DOHH2 (cell line): ENCODE results near the gene JAG2.

Source experiments
- H3F3A ChIP-seq: fragments of 200-600 bp; sonication (generic), shearing (Covaris generic); 2 replicates; pipeline ENCODE4 v1.6.0; 2016; ENCODE audit warnings: antibody characterized with exemption, mild to moderate bottlenecking; ENCODE audit not compliant: control insufficient read depth, insufficient read depth
- H3K27ac ChIP-seq: fragments of 200-600 bp; sonication (generic); 2 replicates; pipeline ENCODE4 v1.5.1; 2014; ENCODE audit warnings: low read depth, mild to moderate bottlenecking, low read length, moderate library complexity
- H3K27me3 ChIP-seq: fragments of 200-600 bp; sonication (generic); 2 replicates; pipeline ENCODE4 v1.6.1; 2014; ENCODE audit warnings: mild to moderate bottlenecking, low read length, mixed read lengths; ENCODE audit not compliant: control insufficient read depth
- H3K36me3 ChIP-seq: fragments of 200-600 bp; sonication (generic); 2 replicates; pipeline ENCODE4 v1.6.1; 2014; ENCODE audit warnings: mild to moderate bottlenecking, low read length, moderate library complexity, mixed read lengths; ENCODE audit not compliant: control insufficient read depth
- H3K4me1 ChIP-seq: fragments of 200-600 bp; sonication (generic); 2 replicates; pipeline ENCODE4 v1.6.1; 2014; ENCODE audit warnings: mild to moderate bottlenecking, low read length, mixed read lengths; ENCODE audit not compliant: control insufficient read depth
- H3K4me2 ChIP-seq: fragments of 200-600 bp; sonication (generic); 2 replicates; pipeline ENCODE4 v1.6.0; 2014; ENCODE audit warnings: mild to moderate bottlenecking, low read length, moderate library complexity
- H3K4me3 ChIP-seq: fragments of 200-600 bp; sonication (generic); 2 replicates; pipeline ENCODE4 v1.5.1; 2014; ENCODE audit warnings: mild to moderate bottlenecking, low read length, mixed read lengths
- H3K79me2 ChIP-seq: fragments of 200-600 bp; sonication (generic); 2 replicates; pipeline ENCODE4 v1.6.1; 2014; ENCODE audit warnings: mild to moderate bottlenecking, low read length, mixed read lengths; ENCODE audit not compliant: control insufficient read depth
- H3K9me2 ChIP-seq: fragments of 200-600 bp; sonication (generic); replicated peaks from 2 replicates; pipeline ENCODE4 v1.6.1; 2014; ENCODE audit warnings: mild to moderate bottlenecking, low read length, mixed read lengths; ENCODE audit not compliant: control insufficient read depth
- H3K9me3 ChIP-seq: fragments of 200-600 bp; sonication (generic); 2 replicates; pipeline ENCODE4 v1.6.1; 2014; ENCODE audit warnings: antibody characterized with exemption, low read length, mixed read lengths; ENCODE audit not compliant: control insufficient read depth, insufficient read depth
- H4K20me1 ChIP-seq: fragments of 200-600 bp; sonication (generic); 2 replicates; pipeline ENCODE4 v1.6.0; 2014; ENCODE audit warnings: low read depth, mild to moderate bottlenecking, antibody characterized with exemption, low read length, moderate library complexity; ENCODE audit not compliant: control insufficient read depth, insufficient read depth
- EZH2phosphoT487 ChIP-seq: fragments of 200-600 bp; sonication (generic); IDR thresholded peaks from 2 replicates; pipeline ENCODE4 v1.6.1; 2017; ENCODE audit warnings: borderline replicate concordance, mild to moderate bottlenecking, antibody characterized with exemption, low read length, moderate library complexity, mixed read lengths
- TF ChIP-seq, protein P1 (sequence below): fragments of 200-600 bp; sonication (generic); IDR thresholded peaks from one replicate; pipeline ENCODE4 v1.5.1; 2014; ENCODE audit warnings: antibody characterized with exemption, mild to moderate bottlenecking, low read depth, low read length; ENCODE audit not compliant: poor library complexity, severe bottlenecking

The JAG2 gene

DNA sequence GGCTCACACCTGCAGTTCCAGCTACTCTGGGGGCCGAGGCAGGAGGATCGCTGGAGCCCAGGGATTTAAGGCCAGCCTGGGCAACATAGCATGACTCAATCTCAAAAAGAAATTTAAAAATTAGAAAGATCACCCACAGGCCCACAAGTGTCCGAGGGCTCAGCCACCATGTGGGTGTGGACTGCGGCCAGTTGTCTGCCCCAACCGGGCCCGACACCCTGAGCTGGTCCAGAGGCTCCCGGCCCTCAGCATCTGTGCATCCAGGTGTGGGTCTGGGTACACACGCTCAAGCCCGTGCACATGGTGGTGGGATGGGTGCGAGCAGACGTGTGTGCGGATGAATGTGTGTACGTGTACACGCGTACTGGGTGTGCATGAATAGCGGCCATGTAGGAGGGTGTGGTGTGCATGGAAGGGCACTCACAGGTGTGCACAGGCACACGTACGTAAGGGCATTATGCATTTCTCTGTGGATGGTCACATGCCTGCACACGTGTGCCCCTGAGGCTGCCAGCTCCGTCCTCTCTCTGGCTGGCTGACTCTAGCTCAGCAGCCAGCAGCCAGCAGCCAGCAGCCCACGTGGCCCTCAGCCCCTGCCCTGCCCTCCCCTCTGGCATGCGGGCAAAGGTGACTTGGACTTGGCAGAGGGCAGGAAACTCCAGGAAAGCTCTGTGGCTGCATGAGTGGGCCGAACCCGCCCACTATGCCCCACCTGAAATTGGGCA is 35.8 kb upstream of the JAG2 start:
- Histone ChIP-seq H3K79me2 (no peaks in the 10 kb centered on the region), H4K20me1 (no peaks in the 10 kb centered on the region; the same call in none of the 2 replicates), H3F3A (no peaks in the 10 kb centered on the region), H3K9me3 (no peaks in the 10 kb centered on the region), H3K27ac (no peak overlapping the region), H3K36me3 (no peaks in the 10 kb centered on the region), H3K4me3 (no peak overlapping the region), H3K9me2 (no peaks in the 10 kb centered on the region), H3K4me2 (no peak overlapping the region), H3K27me3 (peaks cover 21% of the 10 kb centered on the region), H3K4me1 (no peaks in the 10 kb centered on the region)
- no peak for TF ChIP-seq EZH2phosphoT487

DNA sequence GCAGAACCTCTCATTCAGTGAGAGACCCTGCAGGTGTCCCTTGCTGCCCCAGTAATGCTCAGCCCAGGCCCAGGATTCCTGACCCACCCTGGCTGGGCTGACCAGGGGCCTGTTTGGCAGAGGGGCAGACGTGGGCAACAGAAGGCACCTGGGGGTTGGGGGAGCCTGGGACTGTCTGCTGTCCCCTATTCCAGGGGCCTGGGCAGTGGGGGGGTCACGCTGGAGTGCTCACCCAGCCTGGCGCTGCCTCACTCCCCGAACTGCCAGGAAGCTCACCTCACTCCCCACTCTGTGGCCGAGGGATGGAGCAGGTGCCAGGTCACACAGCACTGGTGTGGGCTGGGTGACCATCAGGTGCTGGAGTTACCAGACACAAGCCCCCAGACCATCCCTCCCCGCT is 35.1 kb upstream of the JAG2 start:
- no peak for TF ChIP-seq EZH2phosphoT487
- TF ChIP-seq, protein P1, sequence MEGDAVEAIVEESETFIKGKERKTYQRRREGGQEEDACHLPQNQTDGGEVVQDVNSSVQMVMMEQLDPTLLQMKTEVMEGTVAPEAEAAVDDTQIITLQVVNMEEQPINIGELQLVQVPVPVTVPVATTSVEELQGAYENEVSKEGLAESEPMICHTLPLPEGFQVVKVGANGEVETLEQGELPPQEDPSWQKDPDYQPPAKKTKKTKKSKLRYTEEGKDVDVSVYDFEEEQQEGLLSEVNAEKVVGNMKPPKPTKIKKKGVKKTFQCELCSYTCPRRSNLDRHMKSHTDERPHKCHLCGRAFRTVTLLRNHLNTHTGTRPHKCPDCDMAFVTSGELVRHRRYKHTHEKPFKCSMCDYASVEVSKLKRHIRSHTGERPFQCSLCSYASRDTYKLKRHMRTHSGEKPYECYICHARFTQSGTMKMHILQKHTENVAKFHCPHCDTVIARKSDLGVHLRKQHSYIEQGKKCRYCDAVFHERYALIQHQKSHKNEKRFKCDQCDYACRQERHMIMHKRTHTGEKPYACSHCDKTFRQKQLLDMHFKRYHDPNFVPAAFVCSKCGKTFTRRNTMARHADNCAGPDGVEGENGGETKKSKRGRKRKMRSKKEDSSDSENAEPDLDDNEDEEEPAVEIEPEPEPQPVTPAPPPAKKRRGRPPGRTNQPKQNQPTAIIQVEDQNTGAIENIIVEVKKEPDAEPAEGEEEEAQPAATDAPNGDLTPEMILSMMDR = no peak
- no peaks in the 10 kb centered on the region for H3F3A ChIP-seq
- no peaks in the 10 kb centered on the region for H3K9me2 ChIP-seq
- no peak overlapping the region for H3K4me3 ChIP-seq
- H3K79me2 ChIP-seq = no peaks in the 10 kb centered on the region
- H3K4me1 ChIP-seq = no peaks in the 10 kb centered on the region
- H3K36me3 ChIP-seq = no peaks in the 10 kb centered on the region
- no peak overlapping the region for H3K4me2 ChIP-seq
- no peaks in the 10 kb centered on the region; the same call in none of the 2 replicates for H4K20me1 ChIP-seq
- H3K27me3 ChIP-seq = peaks cover 26% of the 10 kb centered on the region
- no peaks in the 10 kb centered on the region for H3K9me3 ChIP-seq
- no peak overlapping the region for H3K27ac ChIP-seq

DNA sequence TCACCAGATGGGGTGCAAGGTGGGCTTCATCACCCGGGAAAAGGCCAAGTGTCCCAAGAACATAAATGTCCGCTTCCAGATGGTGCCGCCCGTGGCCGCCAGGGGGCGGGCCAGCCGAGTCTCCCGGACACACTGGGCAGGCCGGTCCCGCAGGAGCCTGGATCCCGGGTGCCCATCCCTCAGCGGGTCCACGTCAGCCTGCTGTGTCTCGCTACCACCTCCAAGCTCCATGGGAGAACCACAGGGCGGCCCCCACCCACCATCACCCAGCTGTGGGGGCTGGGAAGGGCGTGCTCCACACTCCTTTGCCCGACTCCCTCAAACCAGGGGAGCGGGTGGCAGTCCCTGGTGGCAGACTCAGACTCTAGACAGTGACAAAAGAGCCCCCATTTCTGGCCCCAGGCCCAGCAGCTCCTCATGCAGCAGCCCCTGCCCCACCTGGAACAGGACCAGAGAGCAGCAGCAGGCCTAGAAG is 34.5 kb upstream of the JAG2 start:
- TF ChIP-seq, protein P1 = peak; percentile 96
- TF ChIP-seq EZH2phosphoT487 = no peak
- no peak overlapping the region for H3K27ac ChIP-seq
- no peaks in the 10 kb centered on the region for H3F3A ChIP-seq
- peaks cover 32% of the 10 kb centered on the region for H3K27me3 ChIP-seq
- H3K4me1 ChIP-seq = no peaks in the 10 kb centered on the region
- no peak overlapping the region for H3K4me3 ChIP-seq
- H3K4me2 ChIP-seq = no peak overlapping the region
- no peaks in the 10 kb centered on the region for H3K9me2 ChIP-seq
- H3K9me3 ChIP-seq = no peaks in the 10 kb centered on the region
- H4K20me1 ChIP-seq = no peaks in the 10 kb centered on the region; the same call in none of the 2 replicates
- no peaks in the 10 kb centered on the region for H3K36me3 ChIP-seq
- H3K79me2 ChIP-seq = no peaks in the 10 kb centered on the region

DNA sequence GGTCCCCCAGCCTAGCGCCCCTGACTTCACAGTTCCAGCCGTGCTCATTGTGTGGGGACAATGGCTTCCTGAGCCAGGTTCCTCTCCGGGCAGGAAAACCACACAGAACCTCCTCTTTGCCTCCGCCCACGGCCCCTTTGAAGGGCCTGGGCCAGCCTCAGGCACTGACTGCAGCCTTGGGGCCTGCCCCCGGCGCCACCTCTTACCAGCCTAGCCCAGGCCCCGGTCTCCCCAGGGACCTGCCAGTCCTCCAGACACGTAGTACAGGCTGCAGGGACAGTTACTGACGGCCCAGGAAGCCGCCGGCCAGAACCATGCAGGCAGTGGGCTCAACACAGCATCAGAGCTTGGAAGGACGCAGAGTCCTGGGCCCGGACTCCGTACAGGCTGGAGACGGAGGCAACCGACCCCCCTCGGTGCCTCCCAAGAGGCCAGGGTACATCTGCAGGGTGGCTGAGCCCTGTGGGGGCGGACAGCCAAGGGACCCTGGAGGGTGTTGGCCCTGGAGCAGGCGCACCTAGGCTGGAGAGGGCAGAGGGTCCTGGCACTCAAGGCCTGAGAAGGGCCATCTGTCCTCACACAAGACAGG is 33.4 kb upstream of the JAG2 start:
- 0 out of 2 replicates have a peak, but pooled peaks have one; percentile 19 for TF ChIP-seq EZH2phosphoT487
- TF ChIP-seq, protein P1 = no peak
- Histone ChIP-seq H3K79me2 (no peaks in the 10 kb centered on the region), H4K20me1 (no peaks in the 10 kb centered on the region; the same call in none of the 2 replicates), H3K9me3 (no peaks in the 10 kb centered on the region), H3K4me2 (no peak overlapping the region), H3K4me1 (no peaks in the 10 kb centered on the region), H3F3A (no peaks in the 10 kb centered on the region), H3K4me3 (no peak overlapping the region), H3K27ac (no peak overlapping the region), H3K36me3 (no peaks in the 10 kb centered on the region), H3K27me3 (peaks cover 43% of the 10 kb centered on the region), H3K9me2 (no peaks in the 10 kb centered on the region)
